ENCODE results near the gene NDUFV1.
"Not testable (repeated sequence)": the region's sequence is repeated elsewhere in the genome, so short reads cannot be mapped to it uniquely, and the experiment has no call there.

The NDUFV1 gene

DNA sequence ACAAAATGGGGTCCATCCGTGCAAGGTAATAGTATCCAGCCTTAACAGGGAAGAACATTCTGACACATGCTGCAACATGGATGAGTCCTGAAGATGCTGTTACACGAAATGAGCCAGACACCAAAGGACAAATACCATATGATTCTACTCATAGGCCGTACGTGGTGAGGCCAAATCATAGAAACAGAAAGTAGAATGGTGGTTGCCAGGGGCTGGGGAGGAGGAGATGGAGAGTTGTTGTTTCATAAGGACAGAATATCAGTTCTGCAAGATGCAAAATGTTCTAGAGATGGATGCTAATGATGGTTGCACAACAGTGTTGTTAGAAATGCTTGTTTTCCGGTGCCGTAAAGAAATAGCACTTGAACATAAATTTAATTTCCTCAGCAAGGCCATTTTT lies 30.2 kb downstream of the NDUFV1 start:
- DNase-seq (no peak), ATAC-seq (ENCODE audit: insufficient read depth, low read depth) (no peak)
- Histone ChIP-seq H3K4me3 (ENCODE audit: low read depth in 1 of 2, low read length in 2 of 2) (no peak overlapping the region), H3K9ac (ENCODE audit: low read depth, low read length) (no peak overlapping the region), H3K79me2 (ENCODE audit: insufficient read depth, low read length) (no peaks in the 10 kb centered on the region), H3K4me2 (ENCODE audit: insufficient read depth, low read length) (no peak overlapping the region), H3K27ac (ENCODE audit: low read length) (no peak overlapping the region), H4K20me1 (ENCODE audit: insufficient read depth, low read length) (no peaks in the 10 kb centered on the region), H3K36me3 (ENCODE audit: insufficient read depth, low read length) (no peaks in the 10 kb centered on the region), H3K9me3 (ENCODE audit: insufficient read depth, low read length, severe bottlenecking) (no peaks in the 10 kb centered on the region), H3K27me3 (ENCODE audit: insufficient read depth, low read length, poor library complexity) (no peaks in the 10 kb centered on the region), H3K4me1 (ENCODE audit: insufficient read depth, low read length) (peaks cover 7% of the 10 kb centered on the region; the same call in 1 of the 2 replicates), H2AFZ (ENCODE audit: low read depth, low read length) (no peak overlapping the region)
- TF ChIP-seq, protein P1, sequence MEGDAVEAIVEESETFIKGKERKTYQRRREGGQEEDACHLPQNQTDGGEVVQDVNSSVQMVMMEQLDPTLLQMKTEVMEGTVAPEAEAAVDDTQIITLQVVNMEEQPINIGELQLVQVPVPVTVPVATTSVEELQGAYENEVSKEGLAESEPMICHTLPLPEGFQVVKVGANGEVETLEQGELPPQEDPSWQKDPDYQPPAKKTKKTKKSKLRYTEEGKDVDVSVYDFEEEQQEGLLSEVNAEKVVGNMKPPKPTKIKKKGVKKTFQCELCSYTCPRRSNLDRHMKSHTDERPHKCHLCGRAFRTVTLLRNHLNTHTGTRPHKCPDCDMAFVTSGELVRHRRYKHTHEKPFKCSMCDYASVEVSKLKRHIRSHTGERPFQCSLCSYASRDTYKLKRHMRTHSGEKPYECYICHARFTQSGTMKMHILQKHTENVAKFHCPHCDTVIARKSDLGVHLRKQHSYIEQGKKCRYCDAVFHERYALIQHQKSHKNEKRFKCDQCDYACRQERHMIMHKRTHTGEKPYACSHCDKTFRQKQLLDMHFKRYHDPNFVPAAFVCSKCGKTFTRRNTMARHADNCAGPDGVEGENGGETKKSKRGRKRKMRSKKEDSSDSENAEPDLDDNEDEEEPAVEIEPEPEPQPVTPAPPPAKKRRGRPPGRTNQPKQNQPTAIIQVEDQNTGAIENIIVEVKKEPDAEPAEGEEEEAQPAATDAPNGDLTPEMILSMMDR (IDR thresholded peaks at IDR 0.05; ENCODE audit: borderline replicate concordance, extremely low read depth, low read length, poor library complexity, severe bottlenecking), result no peak
- TF ChIP-seq EZH2 (IDR thresholded peaks at IDR 0.05; ENCODE audit: borderline replicate concordance, low read depth, low read length, severe bottlenecking), result no peak

DNA sequence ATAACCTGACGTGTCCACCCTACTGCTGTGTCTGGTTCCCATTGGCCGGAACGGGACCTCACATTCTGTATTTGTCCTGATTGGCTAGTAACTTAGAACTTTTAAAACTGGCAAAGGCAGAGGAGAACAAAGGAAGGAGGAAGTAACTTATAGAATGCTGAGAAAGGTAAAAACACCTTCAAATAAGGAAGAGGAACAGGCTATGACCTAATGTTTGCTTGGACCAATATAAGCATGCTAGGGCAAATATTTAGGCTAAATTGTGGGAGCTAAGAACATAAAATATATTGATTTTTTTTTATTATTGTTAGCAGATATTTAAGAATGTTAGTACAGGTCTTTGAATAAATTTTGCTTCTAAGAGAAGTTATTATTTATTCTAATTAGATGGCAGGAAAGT lies 30.7 kb downstream of the NDUFV1 start:
- H3K4me3 ChIP-seq (ENCODE audit: low read depth in 1 of 2, low read length in 2 of 2); H3K79me2 ChIP-seq (ENCODE audit: insufficient read depth, low read length); H3K4me2 ChIP-seq (ENCODE audit: insufficient read depth, low read length); DNase-seq; H3K27me3 ChIP-seq (ENCODE audit: insufficient read depth, low read length, poor library complexity); H3K9ac ChIP-seq (ENCODE audit: low read depth, low read length); H2AFZ ChIP-seq (ENCODE audit: low read depth, low read length); H3K36me3 ChIP-seq (ENCODE audit: insufficient read depth, low read length); H3K27ac ChIP-seq (ENCODE audit: low read length); H4K20me1 ChIP-seq (ENCODE audit: insufficient read depth, low read length); H3K4me1 ChIP-seq (ENCODE audit: insufficient read depth, low read length); H3K9me3 ChIP-seq (ENCODE audit: insufficient read depth, low read length, severe bottlenecking); ATAC-seq (ENCODE audit: insufficient read depth, low read depth): not testable (repeated sequence)

DNA sequence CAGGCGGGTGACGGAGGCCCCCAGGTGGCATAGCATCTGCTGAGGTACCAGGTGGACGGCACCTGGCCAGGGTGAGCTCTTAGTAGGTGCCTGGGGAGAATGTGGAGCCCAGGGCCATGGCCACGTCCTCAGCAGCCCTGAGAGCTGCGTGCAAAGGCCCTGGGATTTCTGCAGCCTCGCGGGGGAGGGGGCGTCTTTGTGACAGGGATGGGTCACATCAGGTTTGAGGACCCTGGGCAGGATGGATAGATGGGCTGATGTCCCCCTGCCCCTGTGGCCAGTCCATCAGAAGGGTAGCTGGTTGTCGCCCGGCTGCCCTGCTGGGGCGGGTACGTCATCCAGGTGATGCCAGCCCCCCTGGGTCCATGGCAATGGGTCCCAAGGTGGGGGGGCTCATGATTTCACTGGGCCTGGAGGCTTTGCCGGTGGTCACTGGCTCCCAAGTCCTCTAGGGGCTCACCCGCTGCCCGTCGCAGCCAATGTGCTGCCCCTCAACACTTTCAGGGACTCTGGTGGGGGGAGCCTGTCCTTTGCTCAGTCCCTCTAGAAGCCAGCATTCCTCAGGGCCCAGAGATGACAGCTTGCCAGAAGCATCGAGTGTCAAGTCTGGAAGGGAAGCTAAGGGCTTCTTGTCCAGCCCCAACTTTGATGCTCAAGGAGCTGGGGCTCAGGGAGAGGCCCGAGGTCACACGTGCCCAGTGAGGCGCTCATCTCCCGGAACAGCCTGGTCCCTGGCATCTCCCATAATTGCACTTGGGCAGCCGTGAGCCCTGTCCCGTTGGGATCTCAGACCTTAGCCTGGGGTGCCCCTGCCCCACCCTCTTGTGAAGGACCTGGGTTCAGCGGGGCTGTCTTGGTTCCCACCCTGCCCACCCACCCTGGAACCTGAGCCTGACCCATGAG lies 32.0 kb downstream of the NDUFV1 start:
- Histone ChIP-seq H3K4me2 (ENCODE audit: insufficient read depth, low read length) (no peak overlapping the region), H4K20me1 (ENCODE audit: insufficient read depth, low read length) (no peaks in the 10 kb centered on the region), H2AFZ (ENCODE audit: low read depth, low read length) (no peak overlapping the region), H3K9me3 (ENCODE audit: insufficient read depth, low read length, severe bottlenecking) (no peaks in the 10 kb centered on the region), H3K9ac (ENCODE audit: low read depth, low read length) (no peak overlapping the region), H3K79me2 (ENCODE audit: insufficient read depth, low read length) (no peaks in the 10 kb centered on the region), H3K27me3 (ENCODE audit: insufficient read depth, low read length, poor library complexity) (no peaks in the 10 kb centered on the region), H3K4me1 (ENCODE audit: insufficient read depth, low read length) (no peaks in the 10 kb centered on the region), H3K36me3 (ENCODE audit: insufficient read depth, low read length) (no peaks in the 10 kb centered on the region), H3K27ac (ENCODE audit: low read length) (no peak overlapping the region), H3K4me3 (ENCODE audit: low read depth in 1 of 2, low read length in 2 of 2) (no peak overlapping the region)
- no peak for ATAC-seq (ENCODE audit: insufficient read depth, low read depth)
- DNase-seq, result no peak
- TF ChIP-seq, protein P1 (IDR thresholded peaks at IDR 0.05; ENCODE audit: borderline replicate concordance, extremely low read depth, low read length, poor library complexity, severe bottlenecking), result no peak
- no peak for TF ChIP-seq EZH2 (IDR thresholded peaks at IDR 0.05; ENCODE audit: borderline replicate concordance, low read depth, low read length, severe bottlenecking)

DNA sequence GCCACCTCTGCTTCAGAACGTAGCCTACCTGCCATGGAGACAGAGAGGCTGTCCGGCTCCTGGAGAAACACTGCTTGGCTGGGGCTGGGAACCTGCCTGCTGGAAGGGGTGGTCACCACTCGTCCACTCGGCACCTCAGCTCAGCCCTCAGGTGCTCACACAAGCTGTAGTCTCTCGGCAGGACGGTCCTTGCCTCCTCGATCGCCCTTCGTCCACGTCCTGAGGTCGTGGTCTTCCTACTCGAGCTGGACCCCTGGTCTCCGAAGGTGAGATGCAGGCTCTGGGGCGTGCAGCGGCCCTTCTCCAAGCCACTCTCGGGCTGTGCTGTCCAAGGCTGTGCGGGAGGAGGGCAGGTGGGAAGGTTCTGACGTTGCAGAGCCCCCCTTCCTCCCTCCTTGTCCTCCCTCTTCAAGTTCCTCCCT lies 32.7 kb downstream of the NDUFV1 start, which contains the start of gene TBX10:
Gene TBX10, minus strand, starts transcription at position 326 of the 422 bp plus-strand sequence. Its CDS starts 291 bp downstream, at position 35.
- no peak within 1 kb of the TSS for H2AFZ ChIP-seq (ENCODE audit: low read depth, low read length)
- DNase-seq, result no peak
- TF ChIP-seq, protein P1 (IDR thresholded peaks at IDR 0.05; ENCODE audit: borderline replicate concordance, extremely low read depth, low read length, poor library complexity, severe bottlenecking), result no peak
- TF ChIP-seq EZH2 (IDR thresholded peaks at IDR 0.05; ENCODE audit: borderline replicate concordance, low read depth, low read length, severe bottlenecking), result no peak
- H3K27ac ChIP-seq (ENCODE audit: low read length), result no peak within 1 kb of the TSS
- no peak within 1 kb of the TSS for H3K4me3 ChIP-seq (ENCODE audit: low read depth in 1 of 2, low read length in 2 of 2)
- H3K36me3 ChIP-seq (ENCODE audit: insufficient read depth, low read length), result no peaks in the 10 kb centered on the region
- H4K20me1 ChIP-seq (ENCODE audit: insufficient read depth, low read length), result no peaks in the 10 kb centered on the region
- H3K9ac ChIP-seq (ENCODE audit: low read depth, low read length), result no peak within 1 kb of the TSS
- no peak for ATAC-seq (ENCODE audit: insufficient read depth, low read depth)
- H3K27me3 ChIP-seq (ENCODE audit: insufficient read depth, low read length, poor library complexity), result no peaks in the 10 kb centered on the region
- H3K79me2 ChIP-seq (ENCODE audit: insufficient read depth, low read length), result no peaks in the 10 kb centered on the region
- H3K9me3 ChIP-seq (ENCODE audit: insufficient read depth, low read length, severe bottlenecking), result no peaks in the 10 kb centered on the region
- no peaks in the 10 kb centered on the region for H3K4me1 ChIP-seq (ENCODE audit: insufficient read depth, low read length)
- no peak within 1 kb of the TSS for H3K4me2 ChIP-seq (ENCODE audit: insufficient read depth, low read length)

Data from DND-41 (cell line).